GM18519 (cell line): ENCODE results near the gene COP1.

Experiments used
- ATAC-seq: cut with Tn5 transposase; IDR thresholded peaks from one replicate; pipeline ENCODE4 v1.9.1; 2021; ENCODE audit warnings: mild to moderate bottlenecking, moderate library complexity; ENCODE audit not compliant: unreplicated experiment, low FRiP score

The COP1 gene

DNA sequence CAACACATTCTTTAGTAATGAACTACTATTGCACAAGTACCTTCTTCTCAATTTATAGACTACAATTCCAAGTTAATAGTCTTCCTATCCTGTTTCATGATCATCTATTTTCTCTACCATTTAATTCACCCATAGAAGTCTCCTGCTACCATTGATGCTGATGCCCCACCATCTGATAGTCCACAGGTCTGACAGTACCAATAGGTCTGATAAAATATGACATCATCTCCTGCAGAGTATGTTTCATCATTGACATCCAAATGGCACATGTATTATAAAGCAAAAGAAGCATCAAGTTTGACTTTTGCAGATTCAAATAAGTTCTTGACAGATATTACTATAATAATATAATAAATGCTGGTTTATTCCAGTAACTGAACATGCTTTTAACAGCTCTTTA is 5.5 kb downstream of the COP1 start:
- no peak for ATAC-seq

DNA sequence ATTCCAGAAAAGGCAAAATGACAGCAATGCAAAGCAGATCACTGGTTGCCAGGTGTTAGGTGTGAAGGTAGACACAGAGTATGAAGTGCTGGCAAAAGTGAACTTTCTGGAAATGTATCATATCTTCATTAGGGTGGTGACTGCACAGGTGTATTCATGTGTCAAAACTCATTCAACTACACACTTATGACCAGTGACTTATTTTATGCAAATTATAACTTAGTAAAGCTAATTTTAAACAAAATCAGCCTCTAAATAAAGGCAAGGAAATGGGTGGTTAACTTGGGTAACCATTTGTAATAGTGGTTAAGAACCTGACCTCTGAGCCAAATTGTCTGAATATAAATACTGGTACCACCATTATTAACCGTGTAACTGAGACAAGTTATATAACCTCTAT is 7.4 kb downstream of the COP1 start:
- ATAC-seq, result peak; percentile 37

DNA sequence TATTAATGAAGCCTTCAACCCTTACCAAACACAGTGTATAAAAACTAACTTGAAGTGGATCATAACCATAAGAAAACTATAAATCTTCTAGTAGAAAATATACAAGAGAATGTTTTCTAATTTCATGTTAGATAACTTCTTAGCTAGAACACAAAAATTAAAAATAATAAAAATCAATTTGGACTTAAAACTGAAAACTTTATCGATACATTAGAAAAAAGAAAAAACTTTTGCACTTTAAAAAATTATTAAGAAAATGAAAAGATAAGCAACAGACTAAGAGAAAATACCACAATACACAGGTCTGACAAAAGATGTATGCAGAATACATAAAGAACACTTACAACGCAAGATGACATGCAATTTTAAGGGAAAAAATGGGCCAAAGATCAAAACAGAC is 8.7 kb downstream of the COP1 start:
- no peak for ATAC-seq

DNA sequence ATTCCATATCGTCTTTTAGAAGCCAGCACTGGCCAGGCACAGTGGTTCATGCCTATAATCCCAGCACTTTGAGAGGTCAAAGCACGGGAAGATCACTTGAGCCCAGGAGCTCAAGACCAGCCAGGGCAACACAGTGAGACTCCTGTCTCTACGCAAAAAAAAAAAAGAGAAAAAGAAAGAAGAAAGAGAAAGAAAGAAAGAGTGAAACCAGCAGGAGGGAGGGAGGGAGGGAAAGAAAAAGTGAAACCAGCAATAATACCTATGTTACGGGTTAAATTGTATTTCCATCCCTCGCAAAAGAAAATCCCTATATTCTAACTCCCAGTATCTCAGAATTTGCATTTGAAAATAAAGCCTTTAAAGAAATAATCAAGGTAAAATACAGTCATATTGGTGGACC is 10.4 kb downstream of the COP1 start:
- no peak for ATAC-seq

DNA sequence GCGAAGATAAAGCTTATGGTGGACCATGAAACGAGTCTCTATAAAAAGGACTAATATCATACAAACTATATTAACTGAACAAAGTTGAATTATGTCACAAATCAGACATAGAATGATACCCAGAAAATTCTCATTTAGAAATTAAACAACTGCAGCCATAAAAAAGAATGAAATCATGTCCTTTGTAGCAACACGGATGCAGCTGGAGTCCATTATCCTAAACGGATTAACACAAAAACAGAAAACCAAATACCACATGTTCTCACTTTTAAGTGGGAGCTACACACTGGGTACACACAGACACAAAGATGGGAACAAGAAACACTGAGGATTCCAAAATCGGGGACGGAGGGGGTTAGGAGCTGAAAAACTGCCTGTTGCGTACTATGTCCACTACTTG is 11.5 kb downstream of the COP1 start:
- ATAC-seq, result no peak

DNA sequence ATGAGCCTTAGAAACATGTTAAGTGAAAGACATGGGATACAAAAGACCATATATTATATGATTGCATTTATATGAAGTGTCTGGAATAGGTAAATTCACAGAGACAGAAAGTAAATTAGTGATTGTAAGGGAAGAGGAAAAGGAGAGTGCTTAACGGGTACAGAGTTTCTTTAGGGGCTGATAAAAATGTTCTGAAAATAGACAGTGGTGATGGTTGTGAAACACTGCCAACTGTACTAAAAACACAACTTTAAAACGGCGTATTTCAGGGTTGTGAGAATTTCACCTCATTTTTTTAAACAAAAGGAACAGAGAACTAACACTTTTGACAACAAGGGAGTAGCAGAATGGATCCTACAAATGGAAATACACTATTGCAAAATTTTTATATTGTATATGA is 13.4 kb downstream of the COP1 start:
- no peak for ATAC-seq

DNA sequence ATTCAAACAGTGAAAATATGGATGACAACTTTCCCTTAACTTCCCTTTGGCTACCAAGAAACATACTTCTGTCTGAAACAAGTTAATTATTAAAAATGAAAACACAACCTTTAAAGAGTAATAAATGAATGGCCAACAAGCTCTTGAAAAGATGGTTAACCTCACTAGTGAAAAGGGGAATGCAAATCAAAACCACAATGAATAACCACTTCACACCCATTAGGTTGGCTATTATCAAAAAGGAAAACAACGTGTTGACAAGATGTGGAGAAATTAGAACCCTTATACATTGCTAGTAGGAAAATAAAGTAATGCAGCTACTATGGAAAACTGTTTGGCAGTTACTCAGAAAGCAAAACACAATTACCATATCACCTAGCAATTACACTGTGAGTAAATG is 14.1 kb downstream of the COP1 start:
- peak; percentile 69 for ATAC-seq

DNA sequence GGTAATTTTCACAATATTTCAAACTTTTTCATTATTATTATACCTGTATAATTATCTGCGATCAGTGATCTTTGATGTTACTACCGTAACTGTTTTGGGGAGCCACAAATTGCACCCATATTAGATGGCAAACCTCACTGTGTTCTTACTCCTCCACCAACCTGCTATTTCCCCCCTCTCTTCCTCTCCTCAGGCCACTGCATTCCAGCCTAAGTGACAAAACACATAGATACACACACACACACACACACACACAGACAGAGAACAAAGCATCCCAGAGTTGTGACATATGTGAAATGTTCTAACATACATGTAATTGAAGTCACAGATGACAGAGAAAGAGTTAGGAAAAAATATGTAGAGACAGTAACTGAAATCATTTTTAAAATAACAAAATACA is 18.5 kb downstream of the COP1 start:
- no peak for ATAC-seq

DNA sequence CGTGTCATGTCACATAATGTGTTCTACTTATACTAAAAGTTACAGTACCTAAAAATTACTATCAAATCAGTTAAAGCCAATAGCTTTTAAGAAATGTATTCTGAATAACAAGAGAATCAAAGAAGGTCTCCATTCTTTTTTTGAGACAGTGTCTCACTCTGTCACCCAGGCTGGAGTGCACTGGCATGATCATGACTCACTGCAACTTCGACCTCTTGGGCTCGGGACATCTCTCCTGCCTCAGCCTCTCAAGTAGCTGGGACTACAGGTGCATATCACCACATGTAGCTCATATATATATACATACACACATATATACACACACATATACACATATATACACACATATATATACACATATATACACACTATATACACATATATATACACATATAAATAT is 20.1 kb downstream of the COP1 start:
- no peak for ATAC-seq

DNA sequence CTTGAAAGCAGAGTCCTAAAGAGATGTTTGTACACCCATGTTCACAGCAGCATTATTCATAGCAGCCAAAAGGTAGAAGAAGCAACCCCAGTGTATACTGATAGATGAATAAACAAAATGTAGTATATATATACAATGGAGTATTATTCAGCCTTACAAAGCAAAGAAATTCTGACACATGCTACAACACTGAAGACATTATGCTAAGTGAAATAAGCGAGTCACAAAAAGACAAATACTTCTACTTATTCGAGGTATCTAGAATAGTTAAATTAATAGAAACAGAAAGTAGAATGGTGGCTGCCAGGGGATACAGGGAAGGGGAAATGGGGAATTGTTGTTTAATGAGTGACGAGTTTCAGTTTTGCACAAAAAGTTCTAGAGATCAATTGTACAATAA is 23.5 kb downstream of the COP1 start:
- no peak for ATAC-seq

DNA sequence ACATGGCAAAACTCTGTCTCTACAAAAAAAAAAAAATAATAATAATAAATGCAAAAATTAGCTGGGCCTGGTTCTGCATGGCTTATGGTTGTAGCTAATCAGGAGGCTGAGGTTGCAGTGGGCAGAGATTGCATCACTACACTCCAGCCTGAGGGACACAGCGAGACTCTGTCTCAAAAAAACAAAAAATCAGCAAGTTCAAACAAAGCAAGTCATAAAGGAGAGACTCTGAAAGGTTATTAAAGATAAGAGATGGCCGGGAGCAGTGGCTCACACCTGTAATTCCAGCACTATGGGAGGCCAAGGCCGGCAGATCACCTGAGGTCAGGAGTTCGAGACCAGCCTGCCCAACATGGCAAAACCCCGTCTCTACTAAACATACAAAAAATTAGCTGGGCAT is 28.8 kb downstream of the COP1 start:
- ATAC-seq, result no peak

DNA sequence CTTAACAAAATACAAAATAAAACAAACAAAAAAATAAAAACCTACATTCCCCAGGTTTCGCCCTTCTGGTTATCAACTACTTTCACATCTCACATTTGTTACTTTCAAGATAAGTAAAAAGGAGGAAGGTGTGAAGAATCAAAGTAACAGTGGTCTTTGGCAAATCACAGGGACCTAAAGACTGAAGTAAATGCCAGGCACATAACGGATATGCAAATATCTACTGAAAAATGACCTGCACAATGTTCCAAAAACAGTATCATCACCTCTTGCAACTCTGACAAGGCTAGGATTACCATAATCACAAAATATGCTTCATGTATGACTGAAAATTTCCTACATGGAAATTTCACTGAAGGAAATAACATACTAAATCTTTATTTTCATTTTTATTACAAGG is 29.3 kb downstream of the COP1 start:
- peak; percentile 78 for ATAC-seq

DNA sequence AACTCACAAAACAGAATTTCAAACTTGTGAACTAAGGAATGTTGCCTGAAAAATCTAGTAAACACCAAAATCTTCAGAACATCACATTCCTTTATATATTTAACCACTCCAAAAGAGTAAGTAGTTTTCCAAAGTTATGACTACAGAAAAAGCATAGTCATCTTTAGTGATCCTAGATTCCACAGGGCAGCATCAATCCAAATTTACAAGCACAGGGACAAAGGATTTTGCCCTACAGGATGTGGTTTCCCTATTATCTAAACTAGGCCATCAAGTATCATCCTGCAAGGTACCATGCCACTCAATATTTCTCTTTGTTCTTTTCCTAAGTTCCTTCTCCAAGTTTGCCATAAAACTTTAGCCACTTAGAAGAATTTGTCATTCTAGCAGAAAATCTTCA is 33.0 kb downstream of the COP1 start:
- no peak for ATAC-seq

DNA sequence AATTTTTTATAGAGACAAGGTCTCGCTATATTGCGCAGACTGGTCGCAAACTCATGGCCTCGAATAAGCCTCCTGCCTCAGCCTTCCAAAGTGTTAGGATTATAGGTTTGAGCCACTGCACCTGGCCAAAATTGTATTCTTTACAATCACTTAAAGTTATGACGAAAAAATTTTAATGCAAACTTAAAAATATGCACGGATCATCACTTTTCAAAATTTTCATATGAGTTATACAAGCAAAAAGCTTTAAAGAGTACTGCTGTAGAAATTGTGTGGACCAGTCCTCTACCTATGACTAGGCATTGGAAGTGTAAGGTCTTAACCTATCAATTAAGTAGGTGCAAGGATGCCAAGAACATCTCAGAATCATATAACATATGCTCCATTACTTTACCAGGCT is 34.9 kb downstream of the COP1 start:
- ATAC-seq, result no peak

DNA sequence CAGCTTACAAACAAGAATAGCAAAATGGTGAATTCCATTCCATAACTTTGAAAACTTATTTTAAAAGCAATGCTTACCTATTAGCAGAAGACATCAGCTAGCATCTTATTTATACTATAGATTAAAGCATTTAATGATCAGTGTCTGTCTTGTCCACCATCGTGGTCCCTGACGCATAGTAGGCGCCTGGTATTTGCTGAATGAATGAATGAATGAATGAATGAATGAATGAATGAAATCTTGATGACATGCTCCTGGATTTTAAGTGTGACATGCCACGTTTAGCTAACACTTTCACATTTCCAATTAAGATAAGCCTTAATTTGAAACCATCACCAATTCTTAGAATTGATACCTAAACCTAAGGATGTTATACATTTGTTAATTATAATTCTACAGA is 39.9 kb downstream of the COP1 start:
- no peak for ATAC-seq

DNA sequence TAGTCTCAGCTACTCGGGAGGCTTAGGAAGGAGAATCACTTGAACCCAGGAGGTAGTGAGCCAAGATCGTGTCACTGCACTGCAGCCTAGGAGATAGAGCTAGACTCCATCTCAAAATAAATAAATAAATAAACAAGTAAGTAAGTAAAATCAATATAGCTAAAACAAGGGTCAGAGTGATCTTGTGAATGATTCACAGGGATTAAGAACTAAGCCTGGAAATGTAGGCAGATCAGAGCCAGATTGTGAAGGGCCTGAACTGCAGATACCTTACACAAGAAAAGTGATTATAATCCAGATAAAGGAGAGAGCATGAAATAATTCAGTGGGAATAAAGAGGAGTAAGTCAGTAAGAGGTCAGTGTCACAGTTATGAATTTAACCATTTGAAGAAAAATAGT is 41.5 kb downstream of the COP1 start:
- no peak for ATAC-seq

DNA sequence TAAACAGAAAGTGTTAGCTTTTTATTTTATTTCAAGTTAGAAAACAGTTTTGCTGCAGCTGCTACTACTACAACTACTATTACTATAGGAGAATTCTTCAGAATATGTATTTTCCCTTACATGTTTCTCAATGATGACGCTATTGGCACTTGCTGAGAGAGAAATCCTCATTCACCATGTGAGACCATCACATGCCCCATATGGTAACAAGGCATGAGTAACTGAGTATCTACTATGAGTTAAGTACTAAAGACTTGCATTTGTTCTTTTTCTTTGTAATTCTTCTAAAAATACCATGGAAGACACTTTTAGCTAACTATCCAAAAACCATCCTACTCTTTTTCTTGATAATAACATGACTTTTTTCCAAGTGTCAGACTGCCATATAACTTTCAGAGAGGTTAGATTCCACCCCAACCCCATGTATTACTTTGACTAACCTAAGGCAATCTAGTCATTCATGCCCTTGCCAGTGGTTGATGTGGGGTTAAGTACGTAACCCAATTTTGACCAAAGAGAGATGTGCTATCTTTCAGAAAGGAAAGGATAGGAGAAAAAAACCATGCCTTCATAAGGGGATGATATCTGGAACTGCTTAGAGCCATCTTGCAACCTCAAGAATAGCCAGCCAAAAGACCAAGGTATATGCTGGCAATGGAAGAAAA is 42.9 kb downstream of the COP1 start:
- ATAC-seq, result no peak

DNA sequence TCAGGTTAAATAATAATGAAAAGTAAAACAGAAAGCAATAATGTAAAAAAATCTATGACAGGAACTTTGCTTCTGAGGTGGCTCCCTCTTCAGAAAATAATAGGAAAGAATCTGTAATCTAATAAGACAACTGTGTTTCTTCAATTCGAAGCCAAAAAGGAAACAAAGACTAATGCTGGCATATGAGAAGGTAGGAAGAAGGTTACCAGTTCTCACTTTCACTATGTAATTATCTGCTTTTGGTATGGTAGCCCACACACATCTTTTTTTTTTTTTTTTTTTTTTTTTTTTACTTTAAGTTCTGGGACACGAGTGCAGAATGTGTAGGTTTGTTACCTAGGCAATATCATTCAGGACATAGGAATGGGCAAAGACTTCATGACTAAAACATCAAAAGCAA is 47.1 kb downstream of the COP1 start:
- ATAC-seq, result no peak

DNA sequence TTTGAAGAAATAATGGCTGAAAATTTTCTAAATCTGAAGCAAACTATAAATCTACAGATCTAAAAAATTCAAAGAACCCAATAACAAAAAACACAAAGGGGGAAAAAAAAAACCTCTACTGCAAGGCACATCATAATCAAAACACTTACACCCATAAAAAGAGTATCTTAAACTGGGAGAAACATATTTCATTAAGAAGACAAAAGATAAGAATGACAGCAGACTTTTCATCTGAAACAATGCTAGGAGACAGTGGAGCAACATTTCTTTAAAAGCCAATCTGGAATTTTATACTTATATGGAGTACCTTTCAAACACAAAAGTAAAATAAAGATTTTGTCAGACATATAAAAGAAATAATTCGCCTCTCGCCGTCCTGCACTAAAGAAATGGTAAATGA is 49.1 kb downstream of the COP1 start:
- ATAC-seq, result no peak

DNA sequence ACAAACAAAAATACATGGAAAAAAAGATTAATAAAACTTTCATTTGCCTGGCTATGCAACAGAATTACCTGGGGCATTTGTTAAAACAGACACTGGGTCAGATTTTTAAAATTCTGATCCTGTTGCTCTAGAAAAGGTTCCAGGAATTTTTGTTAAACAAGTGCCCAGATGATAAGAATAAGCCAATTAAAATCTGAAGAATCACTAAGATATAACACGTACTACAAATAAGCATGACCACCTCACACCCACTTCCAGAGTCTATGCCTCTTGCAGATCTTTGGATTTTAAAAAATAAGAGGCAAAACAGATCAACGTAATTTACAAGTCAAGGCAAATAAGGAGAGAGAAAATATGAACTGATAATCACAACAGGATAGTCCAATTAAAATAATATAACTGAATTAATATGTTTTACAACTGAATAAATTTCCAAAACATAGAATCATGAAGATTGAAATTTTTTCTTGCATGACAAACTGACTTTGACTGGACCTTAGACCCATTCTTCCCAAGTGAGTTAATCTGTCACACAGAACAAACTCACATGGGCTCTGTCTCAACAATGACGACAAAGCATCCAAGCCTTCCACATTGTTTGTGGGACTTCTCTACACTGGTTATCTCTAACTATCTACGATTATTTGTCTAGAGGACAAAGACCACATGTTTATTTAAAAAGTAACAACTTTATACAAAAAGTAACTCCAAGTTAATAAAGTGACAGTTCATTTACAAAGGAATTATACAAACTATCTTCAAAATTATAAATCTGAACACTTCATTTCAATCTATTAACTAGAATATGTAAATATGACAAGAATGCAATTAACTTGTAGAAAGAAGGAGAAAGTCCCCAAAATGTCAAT is 56.9 kb downstream of the COP1 start:
- ATAC-seq, result no peak

DNA sequence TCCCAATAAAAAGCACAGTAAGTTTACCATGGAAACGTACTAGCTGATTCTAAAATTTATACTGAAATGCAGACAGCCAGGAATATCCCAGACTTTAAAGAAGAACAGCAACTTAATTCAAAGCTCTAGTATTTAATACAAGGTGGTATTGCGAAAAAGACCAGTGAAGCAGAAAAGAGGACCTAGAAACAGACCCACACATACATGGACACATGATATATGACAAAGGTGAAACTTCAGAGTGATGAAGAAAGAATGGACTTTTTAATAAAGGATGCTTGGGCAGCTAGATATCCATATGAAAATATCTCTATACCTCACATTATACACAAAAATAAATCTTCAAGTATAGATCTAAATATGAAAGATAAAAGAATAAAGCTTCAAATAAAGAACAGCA is 62.6 kb downstream of the COP1 start:
- no peak for ATAC-seq

DNA sequence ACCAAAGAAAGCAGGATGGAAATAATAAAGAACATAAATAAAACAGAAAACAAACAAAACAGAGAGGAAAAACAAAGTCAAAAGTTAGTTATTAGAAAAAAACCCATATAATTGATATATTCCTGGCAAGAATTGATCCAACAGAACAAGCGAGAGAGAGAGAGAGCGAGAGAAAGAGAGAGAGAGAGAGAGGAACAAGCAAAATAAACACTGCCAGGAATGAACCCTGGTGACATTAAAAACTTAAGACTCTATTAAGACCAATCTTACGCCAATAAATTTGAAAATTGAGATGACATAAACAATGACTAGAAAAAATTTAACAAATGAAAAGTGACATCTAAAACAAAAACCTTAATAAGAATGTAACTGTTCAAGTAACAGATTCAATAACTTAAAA is 64.1 kb downstream of the COP1 start:
- ATAC-seq, result no peak
